ENCODE measurements around the gene DHX16.

The DHX16 gene

DNA sequence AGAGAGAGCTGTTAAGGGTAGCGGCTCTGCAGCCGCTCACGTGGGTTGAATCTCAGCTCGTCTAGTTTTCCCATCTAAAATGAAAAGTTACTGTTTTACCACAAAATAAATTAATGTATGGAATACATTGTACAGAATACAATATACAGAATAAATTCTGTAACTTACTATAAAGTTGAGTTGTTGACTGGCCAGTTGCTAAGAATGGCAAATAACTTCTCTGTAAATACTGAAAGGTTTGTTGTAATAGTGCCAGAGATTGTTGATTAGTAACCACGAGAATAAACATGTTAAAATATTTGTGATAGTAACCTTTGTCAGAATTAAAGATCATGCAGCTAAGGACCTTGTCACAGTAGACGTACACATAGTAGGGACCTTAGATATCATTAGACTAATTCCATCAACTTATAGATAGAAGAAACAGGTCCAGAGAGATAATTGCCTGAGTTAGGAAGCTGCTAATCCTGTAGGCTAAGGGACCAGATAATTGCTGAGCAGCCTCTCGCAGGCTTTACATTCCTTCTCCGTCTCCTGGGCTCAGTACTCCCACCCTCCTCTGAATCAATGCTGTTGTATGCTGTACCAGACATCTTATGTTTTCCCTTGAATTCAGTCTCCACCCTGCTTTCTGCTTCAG is 18.5 kb upstream of the DHX16 start:
- DNase-seq (ENCODE audit: low spot score) = no peak

DNA sequence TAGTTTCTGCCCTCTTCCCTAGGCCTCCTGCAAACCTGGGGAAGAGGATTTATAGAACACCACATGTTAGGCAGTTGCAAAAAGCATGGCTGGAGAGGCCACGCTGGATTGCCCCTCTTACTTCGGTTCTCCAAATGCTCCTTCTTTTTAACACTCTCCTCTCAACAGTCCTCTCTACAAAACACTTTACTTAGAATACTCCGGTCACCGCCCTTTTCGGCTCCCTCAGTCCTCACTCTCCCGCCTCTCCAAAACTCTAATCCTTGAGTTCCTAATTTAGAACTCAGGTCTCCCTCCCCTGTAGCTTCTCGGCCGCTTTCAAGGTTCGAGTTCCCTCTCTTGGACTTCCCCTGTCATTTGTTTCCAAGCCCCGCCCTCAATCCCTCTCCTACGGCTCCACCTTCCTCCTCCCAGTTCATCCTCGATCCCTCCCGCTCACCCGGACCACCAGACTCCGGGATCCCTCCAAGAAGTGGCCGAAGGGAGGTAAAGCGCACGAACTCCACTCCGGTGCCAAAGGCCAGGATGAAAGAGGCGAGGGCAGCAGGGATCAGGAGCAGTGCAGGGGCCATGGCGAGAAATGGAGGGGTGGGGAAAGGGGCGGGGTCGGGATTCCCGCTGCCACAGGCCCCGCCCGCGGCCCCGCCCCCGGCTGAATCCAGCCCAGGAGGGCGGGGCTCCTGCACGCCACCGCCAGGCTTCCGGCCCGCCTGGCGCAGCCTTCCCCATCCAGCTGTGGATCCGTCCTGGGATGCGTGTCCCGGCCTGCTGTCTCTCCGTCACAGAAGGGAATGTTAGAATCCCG is 17.8 kb upstream of the DHX16 start, which contains the start of gene NRM:
NRM (minus strand) TSS at position 582 of the 805 bp plus-strand sequence; CDS start at position 572, 10 bp downstream.
- peak; percentile 84 for DNase-seq (ENCODE audit: low spot score)

DNA sequence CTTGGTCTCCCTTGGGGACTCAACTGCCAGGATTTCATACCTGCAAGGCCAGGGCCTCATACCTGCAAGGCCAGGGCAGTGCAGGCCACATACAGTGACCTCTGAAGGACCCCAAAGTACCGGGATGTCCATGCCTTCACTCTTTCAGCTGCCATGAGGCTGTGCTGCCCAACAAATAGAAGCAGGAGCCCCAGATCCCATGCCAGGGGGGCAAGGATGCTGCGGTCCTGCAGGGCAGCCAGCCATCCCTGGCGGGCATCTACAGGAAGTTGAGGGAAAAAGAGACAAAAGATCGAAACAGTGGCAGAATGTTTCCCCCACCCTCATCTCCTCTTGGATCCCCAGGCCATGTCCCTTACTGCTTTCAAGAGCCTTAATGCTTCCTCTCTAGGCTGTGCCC is 17.2 kb upstream of the DHX16 start:
- no peak for DNase-seq (ENCODE audit: low spot score)

DNA sequence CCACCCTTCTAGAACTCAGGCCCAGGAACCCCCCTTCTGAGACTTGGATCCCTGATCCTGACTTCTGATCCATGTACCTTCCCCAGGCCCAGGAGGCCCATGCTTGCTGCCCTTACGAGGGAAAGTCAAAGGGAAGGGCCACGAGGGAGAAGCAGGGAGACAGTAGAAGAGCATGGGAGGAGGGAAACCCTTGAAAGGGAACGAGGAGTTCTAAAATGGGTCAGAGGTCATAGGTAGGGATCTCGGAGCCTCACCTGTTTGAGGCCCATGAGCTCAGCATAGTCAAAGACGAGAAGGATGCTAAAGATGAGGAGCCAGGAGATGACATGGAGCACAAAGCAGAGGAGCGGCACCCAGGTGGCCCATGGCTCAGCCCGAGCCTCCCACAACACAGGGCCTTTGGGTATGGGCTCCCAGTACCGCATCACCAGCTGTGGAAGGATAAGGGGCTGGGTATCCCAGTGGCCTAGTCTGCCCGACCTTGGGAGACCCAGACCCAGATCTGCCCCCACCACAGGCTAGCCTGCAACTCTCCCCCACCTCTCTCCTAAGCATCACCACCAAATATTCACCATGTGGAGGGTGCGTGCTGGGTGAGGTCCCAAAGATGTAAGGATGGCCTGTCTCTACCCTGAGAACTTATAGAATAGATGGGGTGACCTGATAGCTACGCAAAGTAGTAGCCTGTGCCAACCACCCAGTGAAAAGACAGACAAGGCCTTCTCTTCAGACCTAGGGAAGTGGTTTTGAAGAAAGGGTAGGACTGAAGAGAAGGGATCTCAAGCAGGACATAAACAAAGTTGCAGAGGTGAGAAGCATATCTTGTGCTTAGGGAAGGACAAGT is 16.4 kb upstream of the DHX16 start:
- DNase-seq (ENCODE audit: low spot score) = no peak

DNA sequence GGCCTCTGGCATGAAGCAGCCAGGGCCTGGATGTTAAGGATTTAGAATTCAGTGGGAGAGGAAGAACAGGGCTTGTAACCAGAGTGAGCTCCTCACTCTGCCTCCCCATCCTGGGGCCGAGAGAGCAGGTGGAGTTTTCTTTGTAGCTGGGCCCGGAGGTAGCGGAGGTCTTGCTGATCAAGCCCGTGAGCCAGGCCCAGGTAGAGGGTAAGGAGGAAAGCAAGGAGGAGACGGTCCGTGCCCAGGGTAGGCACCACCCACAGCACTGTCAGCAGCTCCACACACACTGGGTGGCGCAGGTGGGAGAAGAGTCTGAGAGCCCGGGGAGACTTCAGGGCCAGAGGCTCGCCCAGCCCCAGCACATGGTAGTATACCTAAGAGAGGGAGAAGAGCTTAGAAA is 15.8 kb upstream of the DHX16 start:
- no peak for DNase-seq (ENCODE audit: low spot score)

DNA sequence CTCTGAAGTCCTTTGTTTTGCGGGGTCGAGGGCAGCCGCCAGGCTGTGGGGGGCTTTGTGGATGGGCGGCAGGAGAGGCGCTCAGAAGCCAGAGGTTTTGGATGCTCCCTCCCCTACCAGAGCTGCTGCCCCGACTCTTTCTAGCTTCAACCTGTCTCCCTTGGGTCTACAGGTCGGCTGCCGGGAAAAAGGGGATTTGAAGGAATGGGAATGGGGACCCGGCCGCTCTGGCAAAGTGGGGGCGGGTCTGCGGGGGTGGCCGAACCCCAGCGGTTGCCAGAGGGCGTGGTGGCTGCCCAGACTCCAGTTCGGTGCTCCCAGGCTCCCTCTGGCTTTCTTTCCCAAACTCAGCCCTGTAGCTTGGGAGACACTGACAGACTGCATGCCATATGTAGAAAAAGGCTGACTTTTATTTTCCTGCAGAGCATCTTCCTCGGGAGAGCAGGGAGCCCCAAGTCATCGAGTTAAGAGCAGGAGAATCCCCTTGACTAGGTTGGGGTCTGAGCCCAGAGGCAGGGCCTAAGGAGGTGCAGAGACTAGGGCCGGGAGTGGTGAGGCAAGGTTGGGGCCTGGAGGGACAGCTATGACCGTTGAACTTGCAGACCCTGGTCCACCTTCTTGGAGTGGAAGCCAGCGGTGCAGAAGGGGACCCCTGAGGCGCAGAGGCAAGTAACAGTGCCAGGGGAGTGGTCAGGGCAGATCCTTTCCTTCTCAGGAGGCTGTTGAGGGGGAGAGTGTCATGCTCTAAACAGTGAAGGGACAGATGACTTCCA is 15.0 kb upstream of the DHX16 start:
- no peak for DNase-seq (ENCODE audit: low spot score)

DNA sequence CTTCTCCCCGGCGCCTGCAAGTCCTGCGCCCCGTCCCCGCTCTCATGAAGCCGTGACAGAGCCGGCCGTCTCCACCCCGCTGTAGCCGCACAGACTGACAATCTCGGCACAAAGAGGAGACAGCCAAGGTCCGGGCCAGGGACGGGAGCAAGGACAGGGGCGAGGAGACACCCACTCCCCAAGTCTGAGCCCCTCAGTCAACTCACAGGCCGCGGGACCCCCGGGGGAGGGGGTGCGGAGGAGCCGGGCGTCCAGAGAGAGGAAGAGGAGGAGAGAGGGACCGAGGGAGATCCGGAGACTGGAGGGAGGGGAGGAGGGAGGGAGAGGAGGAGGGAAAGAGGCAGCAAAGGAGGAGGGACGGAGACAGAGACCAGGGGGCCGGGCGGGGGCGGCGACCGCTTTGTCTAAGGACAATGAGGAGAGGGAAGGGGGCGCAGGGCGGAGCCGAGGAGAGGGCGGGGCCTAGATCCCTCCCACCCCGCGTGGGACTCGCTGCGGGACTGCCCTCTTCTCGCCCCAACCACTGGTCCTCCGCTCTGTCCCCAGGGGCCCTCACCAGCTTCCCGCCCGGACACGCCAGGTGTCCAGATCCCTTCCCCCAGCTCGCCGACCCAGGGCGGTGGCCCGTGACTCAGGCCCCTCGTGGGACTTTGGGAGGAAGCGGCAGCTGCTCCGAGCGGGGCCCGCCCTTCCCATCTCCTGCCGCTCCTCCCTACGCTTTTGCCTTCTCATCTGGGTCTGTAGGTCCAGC is 14.3 kb upstream of the DHX16 start:
- peak; percentile 49 for DNase-seq (ENCODE audit: low spot score)

DNA sequence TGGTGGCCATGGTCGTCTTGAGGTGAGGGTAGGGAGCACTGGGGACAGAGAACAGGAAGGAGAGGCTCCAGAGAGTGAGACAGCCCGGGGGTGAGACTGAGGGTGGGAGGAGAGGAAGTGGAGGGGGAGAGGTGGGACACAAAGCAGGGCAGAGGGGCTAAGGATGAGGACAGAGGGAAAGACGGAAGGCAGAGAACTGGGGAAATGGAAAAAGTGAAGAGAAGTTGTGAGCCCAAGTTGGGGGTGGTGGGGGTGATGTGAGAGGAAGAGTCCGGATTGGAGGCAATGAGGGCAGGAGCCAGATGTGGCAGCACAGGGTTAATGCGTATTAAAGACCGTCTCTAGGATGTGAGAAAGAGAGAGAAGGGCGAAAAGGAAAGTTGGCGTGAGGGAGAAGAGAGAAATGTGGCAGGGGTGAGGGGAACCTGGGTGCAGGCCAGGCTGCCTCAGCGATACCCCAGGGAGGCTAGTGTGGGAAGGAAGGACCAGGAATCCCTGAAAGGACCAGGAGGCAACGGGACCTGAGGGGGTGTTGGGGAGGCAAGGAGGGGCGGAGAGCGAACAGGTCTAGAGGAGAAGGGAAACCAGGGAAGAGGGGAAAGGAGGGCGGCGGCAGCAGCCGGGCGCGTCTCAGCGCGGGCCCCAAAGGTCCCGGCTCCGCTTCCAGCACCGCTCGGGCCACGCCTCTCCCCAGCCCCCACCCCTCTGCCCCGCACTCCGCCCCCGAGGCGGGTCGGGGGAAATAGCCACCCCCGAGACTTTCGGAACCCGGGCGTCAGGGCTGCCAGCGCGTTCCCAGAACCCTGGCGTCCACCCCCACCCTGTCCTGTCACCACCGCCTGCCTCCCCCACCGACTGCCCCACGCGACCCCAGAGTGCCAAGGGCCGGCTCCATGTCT is 13.5 kb upstream of the DHX16 start, which contains the start of gene PPP1R18:
PPP1R18 (minus strand) TSS at position 637 of the 899 bp plus-strand sequence; CDS start at position 10, 627 bp downstream.
- DNase-seq (ENCODE audit: low spot score) = peak; percentile 45

DNA sequence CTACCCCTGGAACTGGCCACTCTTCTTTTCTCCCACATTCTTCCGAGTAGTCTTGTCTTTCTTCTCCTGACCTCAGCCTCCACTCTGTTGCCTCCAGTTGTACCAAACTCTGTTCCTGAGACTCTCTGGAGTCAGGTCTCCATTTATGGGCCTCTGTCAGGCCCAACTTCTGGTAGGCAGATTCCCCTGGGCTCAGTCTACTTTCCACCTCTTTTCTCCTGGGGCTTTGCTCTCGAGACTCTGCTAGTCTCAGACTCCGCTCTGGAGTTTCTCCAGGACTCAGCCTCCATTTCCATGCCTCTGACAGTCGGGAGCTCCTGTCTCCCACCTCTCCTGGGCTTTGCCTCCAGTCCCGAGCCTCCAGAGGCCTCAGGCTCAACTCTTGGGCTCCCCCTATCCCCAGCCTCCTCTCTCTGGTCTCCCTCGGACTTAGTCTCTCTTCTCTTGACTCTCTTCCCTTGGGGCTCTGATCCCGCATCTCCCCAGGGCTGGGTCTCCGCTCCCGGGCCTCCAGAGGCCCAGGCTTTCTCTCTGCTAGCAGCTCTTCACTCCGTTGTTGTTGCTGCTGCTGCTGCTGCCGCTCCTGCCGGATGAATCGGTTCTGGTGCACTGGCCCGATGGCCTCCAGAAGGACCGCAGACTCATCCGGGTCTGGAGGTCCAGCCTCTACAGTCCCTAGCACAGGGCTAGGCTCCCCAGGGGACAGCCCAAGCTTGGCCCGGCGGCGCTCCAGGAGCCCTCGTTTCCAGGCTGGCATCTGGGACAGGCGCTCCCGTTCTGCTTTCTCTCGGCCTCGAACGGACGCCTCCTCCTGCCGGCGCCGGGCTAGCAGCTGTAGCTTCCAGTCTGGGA is 12.6 kb upstream of the DHX16 start:
- DNase-seq (ENCODE audit: low spot score) = no peak

DNA sequence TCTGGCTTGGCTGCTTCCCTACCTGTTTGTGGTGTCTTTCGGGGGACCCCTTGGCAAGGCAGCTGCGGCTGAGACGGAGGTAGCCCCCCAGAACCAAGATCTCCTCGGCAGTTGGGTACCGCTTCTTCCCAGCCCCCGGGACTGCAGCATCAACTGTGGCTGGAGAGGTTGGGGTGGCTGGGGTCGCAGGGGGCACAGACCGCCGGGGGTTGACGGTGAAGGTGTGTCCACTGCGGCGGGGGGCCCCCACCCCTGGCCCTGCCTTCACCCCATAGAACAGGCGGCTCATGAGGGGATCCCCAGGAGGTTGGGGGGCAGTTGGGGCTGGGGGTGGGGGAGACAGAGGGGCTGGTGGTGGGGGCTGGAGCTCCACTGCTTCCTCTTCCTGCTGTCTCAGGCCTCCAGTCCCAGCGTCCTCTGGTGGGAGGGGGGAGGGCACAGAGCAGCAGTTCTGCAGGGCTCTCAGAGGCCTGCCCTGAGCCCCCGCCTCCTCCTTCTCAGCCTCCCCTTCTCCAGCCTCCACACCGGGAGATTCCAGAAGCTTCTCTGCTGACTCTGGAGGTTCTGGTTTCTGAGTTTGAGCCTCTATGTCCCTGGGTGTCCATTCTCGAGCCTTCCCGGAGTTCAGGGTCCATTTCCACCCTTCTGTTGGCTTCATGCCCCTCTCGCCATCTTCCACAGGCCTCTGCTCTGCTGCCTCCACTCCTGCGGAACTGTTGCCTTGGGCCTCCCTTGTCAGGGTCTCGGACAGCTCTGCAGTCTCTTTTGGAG is 11.8 kb upstream of the DHX16 start:
- DNase-seq (ENCODE audit: low spot score) = no peak

DNA sequence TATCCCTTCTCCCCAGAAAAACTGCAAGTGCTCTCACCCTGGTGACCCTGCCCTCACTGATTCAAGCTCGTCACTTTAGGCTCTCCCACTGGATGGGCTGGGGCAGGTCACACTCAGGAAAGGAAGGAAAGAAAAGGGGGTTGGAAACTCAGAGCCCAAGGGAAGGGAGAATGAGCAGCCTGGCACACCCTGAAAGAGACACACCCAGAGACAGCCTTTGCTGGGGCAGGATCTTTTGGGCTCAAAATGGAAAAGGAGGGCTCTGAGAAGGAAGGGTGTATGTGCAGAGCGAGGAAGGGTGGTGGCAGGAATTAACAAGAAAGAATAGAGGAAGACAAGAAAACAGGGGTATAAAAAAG is 11.2 kb upstream of the DHX16 start:
- DNase-seq (ENCODE audit: low spot score) = no peak

DNA sequence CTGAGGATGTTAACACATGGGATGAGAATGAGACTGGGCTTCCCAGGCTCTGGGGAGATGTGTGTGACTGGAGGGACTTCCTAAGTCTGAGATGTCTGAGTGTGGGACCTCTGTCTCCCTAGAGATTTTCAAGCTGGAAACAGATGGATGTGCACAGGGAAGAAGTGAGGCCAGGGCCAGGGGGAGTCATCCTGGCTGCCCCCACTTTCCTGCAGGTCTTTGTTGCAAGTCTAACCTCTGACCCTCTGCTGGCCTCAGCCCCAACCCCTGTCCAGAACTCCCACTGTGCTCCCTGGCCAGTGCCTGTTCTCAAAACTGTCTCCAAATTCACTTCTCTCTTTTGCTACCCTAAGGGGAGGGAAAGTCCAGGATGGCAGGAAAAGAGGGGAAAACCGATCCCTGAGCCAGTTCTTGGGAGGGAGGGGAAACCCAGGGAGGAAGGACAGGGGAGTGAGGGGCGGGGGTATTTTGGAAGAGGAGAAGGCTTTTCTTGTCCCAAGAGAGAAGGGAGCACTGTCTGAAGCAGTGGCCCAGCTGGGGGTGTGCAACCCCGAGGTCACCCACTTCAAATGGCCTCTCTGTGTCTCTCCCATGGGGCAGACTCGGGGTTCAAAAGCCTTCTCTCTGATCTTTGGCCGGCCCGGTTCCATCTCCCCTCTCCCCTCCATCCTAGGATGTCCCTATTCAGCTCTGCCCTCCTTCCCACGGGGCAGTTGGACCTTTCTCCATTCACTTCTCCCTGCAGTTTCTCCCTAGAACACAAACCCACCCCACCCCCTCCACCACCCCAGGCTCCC is 10.6 kb upstream of the DHX16 start:
- no peak for DNase-seq (ENCODE audit: low spot score)

DNA sequence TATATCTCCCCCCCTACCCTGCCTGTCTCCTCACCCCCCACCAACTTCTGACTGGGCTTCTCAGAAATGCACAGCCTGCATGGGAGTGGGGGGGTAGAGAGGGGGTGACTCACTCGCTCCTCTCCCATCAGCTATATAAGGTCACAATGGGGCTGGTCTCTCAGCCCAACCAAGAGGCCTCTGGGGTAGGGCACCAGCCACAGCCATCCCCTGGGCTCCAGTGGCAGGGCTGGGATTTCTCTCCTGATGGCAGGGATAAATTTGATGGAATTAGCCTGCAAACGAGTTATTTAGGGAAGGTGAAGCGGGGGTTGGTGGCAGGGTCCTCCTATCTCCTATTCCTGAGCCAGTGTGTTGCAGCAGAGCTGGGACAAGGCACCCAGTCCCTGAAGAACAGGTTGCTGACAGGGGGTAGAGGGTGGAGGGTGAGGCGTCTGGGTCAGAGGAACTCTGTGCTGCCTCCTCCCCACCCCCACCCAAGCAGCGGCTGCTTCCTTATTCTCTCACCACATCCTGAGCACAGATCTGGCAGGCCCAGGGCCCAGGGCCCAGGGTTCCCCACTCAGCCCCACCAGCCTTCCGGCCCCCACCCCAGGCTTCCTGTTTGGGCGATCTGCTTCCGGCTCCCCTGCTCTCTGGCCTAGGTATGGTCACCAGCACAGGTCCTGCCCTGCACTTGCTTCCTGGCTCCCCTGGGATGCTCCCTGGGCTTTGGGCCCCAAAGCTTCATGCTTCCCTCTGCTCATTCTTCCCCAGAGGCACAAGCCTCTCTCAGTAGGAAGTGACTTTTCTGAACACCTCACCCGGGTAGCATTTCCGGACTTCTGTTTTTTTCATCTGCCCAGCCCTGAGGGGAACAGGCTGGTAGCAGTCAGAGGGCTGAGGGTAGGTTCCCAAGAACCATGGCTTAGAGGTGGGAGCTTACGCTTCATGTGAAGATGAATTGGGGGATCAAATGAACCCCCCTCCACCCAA is 9.6 kb upstream of the DHX16 start:
- DNase-seq (ENCODE audit: low spot score) = peak; percentile 56

DNA sequence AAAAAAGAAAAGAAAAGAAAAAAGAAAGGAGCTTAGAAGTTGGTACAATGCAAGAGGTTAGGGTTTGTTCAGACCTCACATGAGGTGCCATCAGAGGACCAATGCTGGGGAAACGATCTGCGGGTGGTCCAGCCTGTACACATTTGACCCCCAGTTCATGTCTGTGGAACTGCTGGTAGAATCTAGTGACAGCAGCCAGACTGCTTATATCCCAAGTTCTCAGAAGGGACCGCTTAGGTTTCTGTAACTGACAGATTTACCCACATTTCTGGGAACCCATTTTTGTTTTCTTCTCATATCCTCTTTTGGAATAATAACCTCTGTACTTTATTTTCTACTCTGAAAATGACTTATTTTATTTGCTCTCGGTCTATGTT is 8.9 kb upstream of the DHX16 start:
- no peak for DNase-seq (ENCODE audit: low spot score)

DNA sequence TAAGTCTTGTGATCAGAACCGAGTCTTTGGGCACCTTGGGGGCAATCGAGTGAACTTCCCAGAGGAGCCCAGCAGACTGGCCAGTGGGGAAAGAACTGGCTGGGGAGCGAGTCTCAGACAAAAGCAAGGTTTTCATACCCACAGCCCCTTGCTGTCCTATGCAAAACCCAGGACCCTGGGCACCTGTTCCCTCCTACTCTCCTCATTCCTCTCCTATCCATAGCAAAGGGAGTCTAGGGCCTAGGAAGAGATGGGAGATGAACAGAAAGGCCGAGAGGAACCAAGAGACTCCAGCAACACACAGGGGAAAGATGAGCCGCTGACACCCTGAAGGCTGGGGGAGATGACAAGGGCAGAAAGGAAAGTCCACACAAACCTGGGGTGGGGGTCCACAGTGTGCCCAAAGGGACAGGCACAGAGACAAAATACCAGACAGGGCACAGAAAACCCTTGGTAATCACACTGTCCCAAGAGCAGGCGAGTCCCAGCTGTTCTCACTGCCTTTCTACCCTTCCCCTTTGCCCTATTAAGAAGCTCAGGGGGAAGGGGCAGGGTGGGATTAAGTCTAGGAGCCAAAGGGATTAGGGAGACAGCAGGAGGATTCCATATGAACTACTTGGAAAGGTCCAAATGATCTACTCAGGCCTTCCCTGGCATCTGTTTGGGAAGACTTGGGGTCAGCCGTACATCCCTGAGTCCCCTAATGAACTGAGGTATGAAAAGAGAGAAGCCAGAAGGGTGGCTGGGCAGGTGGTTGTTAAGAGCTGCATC is 7.1 kb upstream of the DHX16 start:
- DNase-seq (ENCODE audit: low spot score) = no peak
